Natural killer cell (primary cell): ENCODE measurements around the gene ACTR10. TPM values are rescaled to one million over a fixed set of nuclear protein-coding genes. Genes with fewer than 3 reads are reported as not detected.
A peak's percentile ranks its signal among the peaks of the same experiment; 100 is the strongest.
"Not testable (repeated sequence)": the region's sequence is repeated elsewhere in the genome, so short reads cannot be mapped to it uniquely, and the experiment has no call there.

ENCODE experiments used
- ATAC-seq, 3 donors: fragments of 150-1000 bp in 2 of 3; fragments of 200-7000 bp in 1 of 3; cut with Tn5 transposase; 1 replicate in 1 of 3; 2 replicates in 2 of 3; pipeline ENCODE4 v1.10.0; 2021; ENCODE audit warnings: mild to moderate bottlenecking in 2 of 3, moderate library complexity in 2 of 3
- DNase-seq, 2 donors: peaks; one replicate each; pipeline versions ENCODE4 v3.0.0 to v3.0.0-alpha.2; 2013 to 2021; ENCODE audit warnings: mixed read lengths in 1 of 2
- H3K27ac ChIP-seq: one replicate; pipeline ENCODE4 v1.5.1; 2013; ENCODE audit warnings: mild to moderate bottlenecking, low read length
- H3K27me3 ChIP-seq: one replicate; pipeline ENCODE4 v1.6.1; 2013; ENCODE audit warnings: low read length; ENCODE audit not compliant: control insufficient read depth, insufficient read depth
- H3K36me3 ChIP-seq: one replicate; pipeline ENCODE4 v1.6.1; 2013; ENCODE audit warnings: low read length; ENCODE audit not compliant: control insufficient read depth, insufficient read depth
- H3K4me1 ChIP-seq: one replicate; pipeline ENCODE4 v1.6.1; 2013; ENCODE audit warnings: low read length; ENCODE audit not compliant: control insufficient read depth, insufficient read depth
- H3K4me3 ChIP-seq: one replicate; pipeline ENCODE4 v1.5.1; 2013; ENCODE audit warnings: low read length
- H3K9me3 ChIP-seq: one replicate; pipeline ENCODE4 v1.6.1; 2013; ENCODE audit warnings: low read length; ENCODE audit not compliant: control insufficient read depth, insufficient read depth
- H3K27ac Mint-ChIP-seq, 2 donors: one replicate each; pipeline ENCODE4 v1.8.0; 2022; ENCODE audit warnings: mild to moderate bottlenecking in 2 of 2, mixed read lengths in 2 of 2, moderate library complexity in 1 of 2
- H3K27me3 Mint-ChIP-seq, 2 donors: one replicate each; pipeline ENCODE4 v1.8.0; 2022; ENCODE audit warnings: low read depth in 2 of 2, mixed read lengths in 2 of 2
- H3K36me3 Mint-ChIP-seq: one replicate; pipeline ENCODE4 v1.8.0; 2022; ENCODE audit warnings: mixed read lengths
- H3K4me1 Mint-ChIP-seq, 2 donors: one replicate each; pipeline ENCODE4 v1.8.0; 2022; ENCODE audit warnings: mixed read lengths in 2 of 2
- H3K4me3 Mint-ChIP-seq: one replicate; pipeline ENCODE4 v1.8.0; 2022; ENCODE audit warnings: mild to moderate bottlenecking, moderate library complexity, mixed read lengths
- H3K9me3 Mint-ChIP-seq, 2 donors: one replicate each; pipeline ENCODE4 v1.8.0; 2022; ENCODE audit warnings: mixed read lengths in 2 of 2
- CTCF ChIP-seq: fragments of 200-600 bp; IDR thresholded peaks from one replicate; pipeline ENCODE4 v1.8.0; 2022; ENCODE audit warnings: antibody characterized with exemption
- WGBS: methylation state at CpG from one replicate; pipeline ENCODE4 v1.1.7; 2013; ENCODE audit warnings: missing lambda C conversion rate; ENCODE audit not compliant: insufficient coverage; 5-methylcytosine and 5-hydroxymethylcytosine counted together
- intact Hi-C: fragments of 100-400 bp; cut with micrococcal nuclease; formaldehyde crosslinking; loops from one replicate; pipeline ENCODE4 v1.14.2; 2022
- total RNA-seq, 4 donors: library from RNA; stranded (reverse); fragments of 120-200 nt in 1 of 4; gene quantifications; one replicate each; pipeline versions ENCODE4 v1.2.3 to v1.2.4, GENCODE V29; 2013 to 2022

The ACTR10 gene
- total RNA-seq, 3 donors from 2014 or later (not counting 1 experiment from before 2014, with no cell fraction given) = 58.0 to 61.0 (median 60.7) TPM

GRCh38 chr14:58249611-58250010, 49.7 kb downstream of the ACTR10 start:
- intact Hi-C loops = loop anchor here (10.0 kb wide), 1 partner anchor 145 kb away; the partner anchor contains the start of gene TOMM20L
- H3K4me1 ChIP-seq = peaks cover 5% of the 10 kb centered on the region
- H3K36me3 ChIP-seq = peaks cover 54% of the 10 kb centered on the region
- no peaks in the 10 kb centered on the region for H3K9me3 Mint-ChIP-seq
- ATAC-seq = no peak
- no peak overlapping the region for H3K4me3 Mint-ChIP-seq
- no peak overlapping the region for H3K27ac ChIP-seq
- no peaks in the 10 kb centered on the region for H3K27me3 ChIP-seq
- H3K27ac Mint-ChIP-seq = peak overlapping the region in 1 of 2 donors; percentile 81
- no peaks in the 10 kb centered on the region for H3K27me3 Mint-ChIP-seq
- no peak for TF ChIP-seq CTCF
- H3K36me3 Mint-ChIP-seq = peaks cover 6% of the 10 kb centered on the region
- H3K9me3 ChIP-seq = no peaks in the 10 kb centered on the region
- no peak overlapping the region for H3K4me3 ChIP-seq
- no peak for DNase-seq
- peaks cover 32 to 36% of the 10 kb centered on the region in 2 donors for H3K4me1 Mint-ChIP-seq
- 95% methylated on average over 8 of the region's 8 CpGs for WGBS

- no peaks in the 10 kb centered on the region for H3K36me3 Mint-ChIP-seq
- no peak overlapping the region for H3K4me3 ChIP-seq
- H3K27me3 Mint-ChIP-seq = no peaks in the 10 kb centered on the region
- WGBS = 100% methylated on average over 3 of the region's 4 CpGs
- H3K9me3 Mint-ChIP-seq = no peaks in the 10 kb centered on the region
- H3K27ac ChIP-seq = no peak overlapping the region
- H3K4me1 Mint-ChIP-seq = peaks cover 8 to 9% of the 10 kb centered on the region in 2 donors
- TF ChIP-seq CTCF = no peak
- H3K9me3 ChIP-seq = no peaks in the 10 kb centered on the region
- DNase-seq (no peak), ATAC-seq (no peak)
- H3K4me1 ChIP-seq = no peaks in the 10 kb centered on the region
- H3K36me3 ChIP-seq = peaks cover 75% of the 10 kb centered on the region
- H3K27ac Mint-ChIP-seq = peak overlapping the region in 1 of 2 donors; percentile 6
- intact Hi-C loops = no loop called here
- H3K27me3 ChIP-seq = no peaks in the 10 kb centered on the region
- no peak overlapping the region for H3K4me3 Mint-ChIP-seq
Observed at GRCh38 chr14:58258156-58258555, 58.2 kb downstream of the ACTR10 start.

GRCh38 chr14:58262005-58262404, 62.1 kb downstream of the ACTR10 start:
- H3K4me3 ChIP-seq, ATAC-seq, H3K27me3 ChIP-seq, H3K4me1 ChIP-seq, H3K27ac ChIP-seq, DNase-seq, intact Hi-C loops, H3K9me3 Mint-ChIP-seq, H3K36me3 Mint-ChIP-seq, H3K4me3 Mint-ChIP-seq, H3K9me3 ChIP-seq, H3K27me3 Mint-ChIP-seq: not testable (repeated sequence)
- Mint-ChIP-seq H3K4me1 (peaks cover 9 to 22% of the 10 kb centered on the region in 2 donors), H3K27ac (peak overlapping the region in 1 of 2 donors; percentile 9)
- WGBS = 96% methylated on average over 10 of the region's 10 CpGs
- peaks cover 88% of the 10 kb centered on the region for H3K36me3 ChIP-seq

GRCh38 chr14:58265401-58265800, 65.5 kb downstream of the ACTR10 start:
- peaks cover 90% of the 10 kb centered on the region for H3K36me3 ChIP-seq
- intact Hi-C loops = no loop called here
- H3K27ac ChIP-seq = no peak overlapping the region
- peaks cover 8 to 15% of the 10 kb centered on the region in 2 donors for H3K4me1 Mint-ChIP-seq
- peak overlapping the region; percentile 7 to 76 for H3K27ac Mint-ChIP-seq
- DNase-seq = no peak
- H3K36me3 Mint-ChIP-seq = no peaks in the 10 kb centered on the region
- H3K9me3 ChIP-seq = no peaks in the 10 kb centered on the region
- no peak for TF ChIP-seq CTCF
- no peaks in the 10 kb centered on the region for H3K4me1 ChIP-seq
- no peaks in the 10 kb centered on the region for H3K27me3 ChIP-seq
- no peak overlapping the region for H3K4me3 Mint-ChIP-seq
- no peak overlapping the region for H3K4me3 ChIP-seq
- no peak for ATAC-seq
- no peaks in the 10 kb centered on the region for H3K27me3 Mint-ChIP-seq
- H3K9me3 Mint-ChIP-seq = no peaks in the 10 kb centered on the region
